ENCODE results near the gene AMER3.

The AMER3 gene

DNA sequence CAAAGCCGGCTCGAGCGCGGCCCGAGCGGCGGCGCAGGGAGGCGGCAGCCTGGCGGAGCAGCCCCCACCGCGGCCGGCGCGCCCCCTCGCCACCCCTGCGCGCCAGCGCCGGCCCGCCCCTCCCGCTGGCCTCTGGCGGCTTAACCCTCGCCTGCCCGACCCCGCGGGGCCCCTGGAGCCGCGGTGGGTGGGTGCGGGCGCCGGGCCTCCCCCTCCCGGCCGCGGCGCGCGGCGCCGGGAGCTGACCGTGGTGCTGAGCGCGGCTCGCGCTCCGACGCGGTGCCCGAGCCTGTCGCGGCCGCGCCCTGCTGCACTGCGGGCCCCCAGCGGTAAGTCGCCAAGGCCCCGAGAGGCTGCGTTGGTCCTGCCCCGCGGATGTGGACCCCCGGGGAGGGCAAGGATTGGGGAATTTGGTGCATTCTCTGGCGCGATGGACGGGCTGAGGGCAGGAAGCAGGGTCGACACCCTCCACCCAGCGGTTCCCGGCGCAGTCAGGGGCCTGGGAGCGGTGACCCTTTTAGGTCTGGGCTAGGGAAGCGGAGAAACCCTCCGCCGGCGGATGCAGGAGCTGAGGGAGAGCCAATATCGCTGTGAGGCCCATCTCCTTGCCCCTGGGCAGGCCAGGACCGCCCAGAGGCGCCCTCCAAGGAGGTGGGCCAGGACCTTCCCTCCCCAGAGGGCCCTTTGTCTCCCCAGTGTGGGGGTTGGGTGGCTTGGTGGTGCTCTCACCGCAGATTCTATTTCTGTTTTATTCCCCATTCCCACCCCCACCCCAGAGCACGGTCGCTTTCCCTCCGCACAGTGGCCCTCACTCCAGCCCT, 923 bp downstream of the AMER3 start:
- DNase-seq = no peak

DNA sequence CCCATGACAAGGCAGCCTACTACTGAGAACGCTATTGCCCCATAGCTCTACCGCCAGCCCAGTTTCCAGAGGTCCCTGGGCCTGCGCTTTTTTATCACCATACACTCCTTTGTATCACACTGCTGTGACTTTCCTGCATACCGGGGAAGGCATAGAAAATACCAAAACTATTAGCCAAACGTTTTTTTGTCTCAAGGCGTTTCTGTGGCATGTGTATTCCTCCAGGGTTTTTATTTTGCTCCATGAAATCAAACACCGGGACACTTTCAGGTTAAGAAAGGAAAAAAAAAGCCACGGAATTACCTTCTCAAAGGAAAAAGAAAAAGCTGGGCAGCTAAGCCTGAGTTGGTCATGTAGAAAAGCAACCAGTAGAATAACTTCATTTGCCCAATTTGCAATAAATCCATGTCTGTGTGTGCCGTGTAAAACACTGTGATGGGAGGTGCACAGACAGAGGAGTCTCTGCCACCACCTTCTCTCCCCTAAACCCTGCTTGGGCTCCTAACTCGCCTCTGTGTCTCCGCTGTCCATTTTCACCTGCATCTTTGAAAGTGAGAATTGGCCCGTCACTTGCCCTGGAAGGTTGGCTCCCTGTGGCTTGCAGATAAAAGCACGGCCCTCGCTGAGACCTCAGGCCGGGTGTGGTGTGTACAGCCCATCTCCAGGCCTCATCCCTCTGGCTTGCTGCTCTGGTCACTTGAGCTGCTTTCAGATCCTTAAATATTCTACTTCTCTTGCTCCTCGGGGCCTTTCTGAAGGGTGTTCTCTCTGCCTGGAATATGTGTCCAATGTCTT, 1.7 kb downstream of the AMER3 start:
- no peak for DNase-seq

DNA sequence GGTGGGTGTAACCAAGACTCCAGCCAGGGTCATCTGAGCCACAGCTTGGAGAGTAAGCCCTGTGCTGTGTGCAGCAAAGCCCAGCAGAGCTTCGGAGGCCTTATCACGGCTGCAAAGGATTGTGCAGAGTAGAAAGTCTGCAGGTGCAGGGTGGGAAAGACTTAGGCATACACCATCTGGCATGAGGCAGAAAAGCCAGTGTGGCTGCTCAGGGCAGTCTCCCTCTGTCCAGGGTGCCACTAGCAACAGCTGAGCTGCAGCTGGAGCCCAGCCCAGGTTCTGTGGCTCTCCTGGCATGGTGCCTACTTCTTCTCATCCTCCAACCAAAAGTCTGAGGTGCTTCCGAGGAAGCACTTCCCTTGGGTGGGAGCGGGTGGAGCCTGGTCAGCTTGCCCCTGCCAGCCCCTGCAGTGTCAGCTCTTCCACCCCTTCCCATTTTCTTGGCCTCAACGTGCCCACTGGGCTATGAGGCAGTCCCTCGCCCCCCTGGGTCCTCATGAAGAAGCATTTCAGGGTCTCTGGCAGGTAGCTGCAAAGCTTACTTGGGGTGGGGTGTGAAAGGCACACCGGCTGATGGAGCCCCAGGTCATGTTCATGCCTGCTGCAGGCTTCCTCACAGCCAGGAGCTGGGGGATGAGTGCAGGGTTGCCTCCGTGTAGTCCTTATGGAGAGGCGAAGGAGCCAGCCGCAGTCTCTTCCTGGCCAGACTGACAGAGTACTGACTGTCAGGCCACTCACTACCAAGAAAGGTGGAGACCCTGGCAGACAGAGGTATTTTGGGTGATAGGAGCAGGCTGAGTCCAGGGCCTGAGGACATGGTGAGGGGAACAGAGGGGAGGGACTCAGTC, 4.8 kb downstream of the AMER3 start:
- DNase-seq = no peak

DNA sequence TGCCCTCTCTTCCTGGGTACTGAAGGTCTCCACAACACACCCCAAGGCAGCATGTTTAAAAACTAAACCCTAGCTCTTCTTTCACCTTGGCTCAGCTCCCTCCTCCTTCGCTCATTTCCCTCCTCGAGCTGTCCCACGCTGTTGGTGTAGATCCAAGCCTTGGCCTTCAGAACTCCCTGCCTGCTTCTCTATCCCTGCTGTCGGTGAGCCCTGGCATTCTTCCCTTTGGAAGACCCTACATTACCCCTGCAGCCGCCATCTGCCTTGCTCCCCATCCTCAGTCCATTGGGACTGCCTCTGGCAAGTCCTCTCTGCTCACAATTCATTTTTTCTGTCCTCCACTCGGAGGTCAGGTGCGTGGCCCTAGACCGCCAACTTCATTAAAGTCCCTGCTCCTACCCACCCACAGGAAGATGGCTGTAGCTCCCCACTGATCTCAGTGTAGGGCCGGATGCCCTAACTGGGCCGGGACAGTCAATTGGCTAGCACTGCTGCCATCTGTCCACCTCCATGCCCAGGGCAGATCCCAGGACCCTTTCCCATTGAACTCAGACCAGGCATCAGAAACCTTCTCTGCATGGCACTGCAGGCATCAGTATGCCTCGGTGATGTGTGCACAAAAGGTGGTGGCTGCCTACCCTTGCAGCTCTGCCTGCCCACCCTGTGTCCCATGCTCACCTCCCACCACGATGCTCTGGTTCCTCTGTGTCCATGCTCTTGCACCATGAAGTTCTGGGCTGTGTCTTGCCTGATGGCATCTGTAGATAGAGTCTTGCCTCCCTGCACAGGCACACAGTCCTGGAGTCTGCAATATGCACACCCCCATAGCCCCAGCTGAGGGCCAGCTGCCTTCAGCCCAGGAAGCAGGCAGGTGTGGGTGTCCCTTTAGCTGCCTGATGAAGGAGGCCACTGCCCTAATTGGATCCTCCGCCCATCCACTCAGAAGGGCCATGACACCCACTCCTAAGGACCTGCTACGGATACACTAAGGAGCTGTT, 5.7 kb downstream of the AMER3 start:
- no peak for DNase-seq

DNA sequence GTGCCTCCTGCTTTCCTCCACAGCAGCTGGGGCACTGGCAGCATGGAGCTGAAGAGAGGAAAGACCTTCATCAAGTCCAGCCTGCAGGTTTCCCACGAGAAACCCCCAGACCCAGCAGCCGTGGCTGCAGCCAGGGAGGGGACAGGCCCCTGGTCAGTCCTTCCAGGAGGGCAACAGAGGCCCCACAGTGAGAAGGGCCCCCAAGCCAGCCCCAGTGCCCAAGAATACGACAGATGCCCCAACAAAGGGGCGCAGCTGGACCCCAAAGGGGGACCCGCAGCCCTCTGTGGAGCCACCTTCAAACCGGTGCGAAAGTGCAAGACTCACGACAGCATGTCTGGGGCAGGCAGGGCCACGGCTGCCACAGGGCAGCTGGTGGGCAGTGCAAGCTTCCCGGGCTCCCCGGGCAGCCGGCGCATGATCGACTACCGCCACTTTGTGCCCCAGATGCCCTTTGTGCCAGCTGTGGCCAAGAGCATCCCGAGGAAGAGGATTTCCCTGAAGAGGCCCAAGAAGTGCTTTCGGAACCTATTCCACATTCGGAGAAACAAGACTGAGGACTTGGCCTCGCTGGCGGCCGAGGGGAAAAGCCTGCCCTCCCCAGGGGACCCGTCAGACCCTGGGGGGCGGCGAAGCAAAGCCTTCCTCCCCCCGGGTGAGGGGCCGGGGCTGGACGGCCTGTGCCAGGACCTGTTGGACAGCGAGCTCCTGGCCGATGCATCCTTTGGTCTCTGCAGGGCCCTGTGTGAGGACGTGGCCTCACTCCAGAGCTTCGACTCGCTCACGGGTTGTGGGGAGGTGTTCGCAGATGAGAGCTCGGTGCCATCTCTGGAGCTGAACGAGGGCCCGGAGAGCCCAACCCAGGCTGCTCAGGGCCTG, 6.9 kb downstream of the AMER3 start:
- DNase-seq = no peak

DNA sequence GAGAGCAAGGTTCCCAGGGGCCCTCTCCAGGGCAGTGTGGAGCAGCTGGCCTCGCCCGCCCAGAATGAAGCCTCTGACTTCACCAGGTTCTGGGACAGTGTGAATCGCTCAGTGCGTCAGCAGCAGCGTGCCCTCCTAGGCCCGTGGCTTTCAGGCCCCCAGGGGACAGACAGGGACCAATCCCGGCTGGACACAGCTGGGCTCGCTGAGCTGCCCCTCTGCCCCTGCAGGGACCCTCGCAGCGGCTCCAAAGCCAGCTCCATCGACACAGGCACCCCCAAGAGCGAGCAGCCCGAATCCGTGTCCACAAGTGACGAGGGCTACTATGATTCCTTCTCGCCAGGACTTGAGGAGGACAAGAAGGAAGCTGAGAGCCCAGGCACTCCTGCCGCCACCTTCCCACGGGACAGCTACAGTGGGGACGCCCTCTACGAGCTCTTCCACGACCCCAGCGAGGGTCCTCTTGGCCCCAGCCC, 7.6 kb downstream of the AMER3 start:
- no peak for DNase-seq

DNA sequence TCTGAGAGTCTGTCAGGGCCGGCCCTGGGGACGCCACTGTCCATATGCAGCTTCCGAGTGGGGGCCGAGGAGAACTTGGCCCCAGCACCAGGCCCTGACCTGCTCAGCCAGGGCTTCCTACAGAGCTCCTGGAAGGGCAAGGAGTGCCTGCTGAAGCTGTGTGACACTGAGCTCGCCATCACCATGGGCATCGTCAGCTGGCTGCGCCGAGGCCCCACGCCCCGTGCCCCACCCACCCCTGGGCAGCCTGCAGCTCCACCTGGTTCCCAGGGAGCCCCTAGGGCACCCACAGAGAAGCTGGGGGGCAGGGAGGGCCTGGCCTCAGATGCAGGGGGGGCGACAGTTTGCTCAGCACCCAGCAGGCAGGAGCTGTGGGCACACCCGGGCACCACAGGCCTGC, 8.1 kb downstream of the AMER3 start:
- DNase-seq = no peak

DNA sequence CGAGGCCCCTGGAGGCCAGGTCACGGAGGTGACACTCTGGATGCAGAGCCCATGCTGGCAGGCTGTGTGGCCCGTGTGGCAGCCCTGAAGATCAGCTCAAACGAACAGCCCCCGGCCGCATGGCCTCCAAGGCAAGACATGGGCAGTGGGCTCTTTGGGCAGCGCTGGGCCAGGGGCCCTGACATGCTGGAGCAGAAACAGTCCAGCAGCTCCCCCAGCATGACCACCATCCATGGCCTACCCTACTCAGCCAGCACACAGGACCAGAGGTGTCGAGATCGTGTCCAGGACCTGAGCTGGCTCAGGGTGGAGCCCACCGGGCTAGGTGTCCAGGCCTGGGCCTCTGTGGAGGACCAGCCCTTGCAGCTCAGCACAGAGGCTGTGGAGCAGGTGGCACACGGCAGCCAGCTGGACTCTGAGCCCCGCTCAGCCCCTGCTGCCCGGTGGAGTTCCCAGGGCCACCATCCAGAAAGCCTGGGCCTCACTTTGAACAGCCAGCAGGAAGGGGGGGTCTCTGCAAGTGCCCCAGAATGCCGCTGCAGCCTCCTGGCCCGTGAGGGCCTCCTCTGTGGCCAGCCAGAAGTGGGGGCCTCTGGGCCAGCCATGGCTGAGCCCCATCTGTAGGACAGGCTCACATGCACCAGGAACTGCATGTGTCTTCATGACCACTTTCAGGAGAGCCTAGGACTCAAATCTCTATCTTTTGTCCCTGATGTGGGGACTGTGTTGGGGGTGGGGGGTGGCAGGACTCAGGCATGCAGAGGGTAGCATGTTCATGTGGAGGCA, 8.9 kb downstream of the AMER3 start:
- no peak for DNase-seq

DNA sequence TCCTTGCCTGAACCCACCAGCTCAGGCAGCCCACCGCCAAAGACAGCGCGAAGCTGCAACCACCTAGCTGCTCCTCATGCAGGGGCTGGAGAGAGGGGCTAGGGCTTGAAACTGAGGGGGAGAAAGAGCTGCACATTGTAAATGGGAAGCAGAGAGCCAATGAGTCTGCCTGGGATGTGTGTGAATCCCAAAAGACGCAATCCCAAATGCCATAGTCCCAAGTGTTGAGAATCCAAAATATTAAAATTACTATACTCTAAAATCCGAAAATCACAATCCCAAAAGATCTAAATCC, 9.4 kb downstream of the AMER3 start:
- no peak for DNase-seq

DNA sequence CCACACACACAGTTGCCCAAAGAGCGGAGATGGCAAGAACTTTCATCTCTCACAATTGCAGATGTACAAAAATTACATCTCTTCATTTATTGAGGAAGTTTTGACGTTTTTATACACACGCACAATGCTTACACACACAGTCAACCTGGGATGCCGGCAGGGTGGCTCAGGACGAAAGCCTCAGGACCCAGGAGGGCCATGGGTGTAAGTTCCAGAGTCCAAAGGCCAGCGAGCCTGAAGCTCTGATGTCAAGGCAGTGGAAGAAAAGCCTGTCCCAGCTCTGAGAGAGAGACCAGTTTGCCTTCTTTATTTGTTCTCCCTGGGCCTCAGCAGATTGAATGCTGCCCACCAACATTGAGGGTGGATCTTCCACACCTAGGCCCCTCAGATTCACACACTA, 10.1 kb downstream of the AMER3 start:
- DNase-seq = no peak

DNA sequence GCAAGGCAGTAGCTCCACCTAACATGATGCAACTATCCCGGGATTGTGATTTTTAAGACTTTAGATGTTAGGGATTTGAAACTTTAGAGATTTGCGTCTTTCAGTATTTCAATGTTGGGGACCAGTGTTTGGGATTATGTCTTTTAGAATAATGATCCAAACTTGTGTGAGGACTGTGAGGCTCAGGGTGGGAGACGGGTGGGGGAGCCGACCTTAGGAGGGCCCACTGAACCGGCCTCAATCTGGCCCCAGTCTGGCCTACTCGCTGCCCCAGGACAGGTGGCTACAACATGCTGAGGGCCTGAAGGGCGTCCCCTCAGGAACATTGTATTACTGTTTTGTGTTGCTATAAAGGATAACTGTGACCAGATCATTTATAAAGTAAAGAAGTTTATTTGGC, 10.7 kb downstream of the AMER3 start:
- DNase-seq = no peak

DNA sequence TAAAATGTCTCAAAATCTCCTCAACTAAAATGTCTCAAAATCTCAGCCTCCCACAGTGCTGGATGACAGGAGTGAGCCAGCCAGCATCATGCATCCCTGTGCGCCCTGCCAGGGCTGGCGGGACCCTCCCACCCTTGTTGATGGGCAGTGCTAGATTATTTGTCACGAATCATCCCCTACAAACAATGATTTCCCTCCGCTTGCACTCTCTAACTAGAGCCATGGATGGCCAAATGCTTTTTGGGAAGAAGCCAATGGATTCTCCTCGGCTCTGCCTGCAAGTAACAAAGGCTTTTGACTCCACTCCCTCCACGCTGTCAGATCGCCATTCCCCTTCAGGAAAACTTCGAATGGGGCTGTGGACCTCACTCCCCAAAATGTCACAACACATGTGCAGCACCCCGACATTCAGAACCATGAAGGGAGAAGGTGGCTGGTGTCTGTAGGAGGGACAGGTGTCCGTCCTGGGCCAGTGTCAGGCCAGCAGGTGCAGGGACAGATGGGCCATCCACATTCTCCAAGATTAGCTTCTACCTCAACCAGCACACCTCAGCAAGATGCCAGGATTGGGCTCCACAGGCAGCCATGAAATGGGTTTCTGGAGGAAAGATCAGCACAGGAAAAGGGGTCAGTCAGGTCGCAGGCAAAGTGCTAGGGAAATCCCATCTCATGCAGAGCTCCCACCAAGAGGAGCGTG, 11.5 kb downstream of the AMER3 start:
- no peak for DNase-seq

DNA sequence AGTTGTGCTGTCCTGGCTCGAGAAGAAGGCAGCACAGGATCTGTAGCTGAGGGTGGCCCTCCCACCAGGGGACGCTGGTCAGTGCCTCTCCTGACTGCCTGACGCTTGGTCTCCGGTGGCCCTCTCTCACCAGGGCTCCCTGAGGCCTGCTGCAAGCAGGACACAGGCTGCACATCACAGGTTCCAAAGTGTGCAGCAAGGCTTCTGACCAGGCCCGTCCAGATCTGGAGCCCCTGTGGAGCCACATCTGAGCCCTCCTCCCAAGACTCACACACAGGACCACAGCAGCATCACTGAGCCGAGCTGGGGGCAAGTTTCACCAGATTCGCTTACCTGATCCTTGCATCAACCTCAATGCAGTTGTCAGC, 12.1 kb downstream of the AMER3 start:
- DNase-seq = no peak

DNA sequence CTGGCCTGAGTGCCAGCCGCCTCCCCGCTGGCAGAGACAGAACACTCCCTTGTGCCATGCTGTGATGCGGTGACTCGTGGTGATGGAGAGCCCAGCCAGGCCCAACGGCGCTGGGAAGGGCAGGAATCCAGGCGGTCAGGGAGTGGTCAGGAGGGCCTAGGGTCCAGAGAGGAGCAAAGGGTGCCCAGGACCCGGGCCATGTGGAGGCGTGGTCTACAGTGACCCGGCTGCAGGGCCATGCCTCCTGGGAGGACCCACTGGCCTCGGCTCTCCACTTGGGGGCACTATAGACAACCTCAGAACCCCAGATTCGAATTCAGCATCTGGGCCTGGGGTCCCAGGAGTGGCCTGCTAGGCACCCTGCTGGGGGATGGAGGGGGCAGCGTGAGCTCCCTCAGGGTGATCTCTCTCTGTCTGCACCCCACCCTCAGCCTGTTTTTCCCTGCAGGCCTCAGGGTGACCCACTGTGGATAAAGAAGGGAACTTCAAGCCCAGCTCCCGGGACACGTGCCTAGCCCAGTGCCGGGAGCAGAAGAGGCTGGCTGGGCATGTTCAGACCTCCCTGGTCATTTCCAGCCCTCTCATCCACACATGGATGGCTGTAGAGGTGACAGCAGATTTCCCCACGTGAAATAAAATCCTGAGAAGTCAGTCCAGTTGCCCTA, 13.0 kb downstream of the AMER3 start:
- no peak for DNase-seq

DNA sequence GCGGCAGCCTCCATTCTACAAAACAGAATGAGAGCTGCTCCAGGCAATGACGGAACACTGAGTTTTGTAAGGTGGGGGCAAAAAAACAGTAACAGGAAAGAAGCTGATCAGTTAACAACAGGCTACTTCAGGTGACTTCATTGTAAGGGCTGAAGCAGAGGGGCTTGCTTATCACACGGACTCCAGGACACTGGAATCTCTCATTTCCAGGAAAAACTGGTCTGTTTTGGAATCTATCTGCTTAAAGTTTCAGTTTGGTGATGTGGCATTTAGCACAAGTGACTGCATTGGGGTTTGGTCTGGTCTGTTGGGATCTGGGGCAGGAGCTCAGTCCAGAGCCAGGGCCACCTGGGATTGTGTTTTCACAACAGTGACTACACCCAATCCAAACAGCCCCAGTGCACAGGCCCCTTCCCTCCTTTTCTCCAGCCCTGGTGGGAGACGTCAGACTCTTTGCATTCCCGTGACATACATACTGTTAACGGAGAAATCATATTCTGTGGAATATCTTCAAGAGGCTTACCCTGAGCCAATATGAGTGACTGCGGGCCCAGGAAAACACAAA, 14.1 kb downstream of the AMER3 start:
- DNase-seq = no peak

DNA sequence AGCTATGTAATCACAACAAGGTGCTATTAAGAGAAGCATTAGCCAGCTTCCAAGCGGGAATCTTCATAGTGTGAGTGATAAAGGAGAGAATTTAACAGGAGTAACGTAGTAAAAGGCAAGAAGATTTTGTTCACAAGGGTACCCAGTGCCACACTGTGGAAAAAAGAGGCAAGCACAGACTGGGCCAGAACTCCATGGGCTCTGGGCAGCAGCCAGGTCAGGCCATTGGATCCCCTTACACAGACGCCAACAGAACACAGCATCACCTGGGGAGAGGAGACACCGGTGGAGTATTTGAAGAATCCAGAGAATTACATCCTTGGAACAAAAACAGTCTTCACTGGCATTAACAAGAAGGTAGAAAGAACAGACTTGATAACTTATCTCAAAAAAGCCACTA, 21.2 kb downstream of the AMER3 start:
- DNase-seq = no peak

DNA sequence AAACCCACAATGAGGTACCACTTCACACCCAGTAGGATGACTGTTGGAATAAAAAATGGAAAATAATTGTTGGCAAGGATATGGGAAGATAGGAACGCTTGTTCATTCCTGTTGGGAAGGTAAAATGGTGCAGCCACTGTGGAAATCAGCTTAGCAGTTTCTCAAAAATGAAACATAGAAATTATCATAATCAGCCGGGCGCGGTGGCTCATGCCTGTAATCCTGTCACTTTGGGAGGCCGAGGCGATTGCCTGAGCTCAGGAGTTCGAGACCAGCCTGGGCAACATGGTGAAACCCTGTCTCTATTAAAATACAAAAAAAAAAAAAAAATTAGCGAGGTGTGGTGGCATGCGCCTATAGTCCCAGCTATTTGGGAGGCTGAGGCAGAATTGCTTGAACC, 23.4 kb downstream of the AMER3 start:
- DNase-seq = no peak

DNA sequence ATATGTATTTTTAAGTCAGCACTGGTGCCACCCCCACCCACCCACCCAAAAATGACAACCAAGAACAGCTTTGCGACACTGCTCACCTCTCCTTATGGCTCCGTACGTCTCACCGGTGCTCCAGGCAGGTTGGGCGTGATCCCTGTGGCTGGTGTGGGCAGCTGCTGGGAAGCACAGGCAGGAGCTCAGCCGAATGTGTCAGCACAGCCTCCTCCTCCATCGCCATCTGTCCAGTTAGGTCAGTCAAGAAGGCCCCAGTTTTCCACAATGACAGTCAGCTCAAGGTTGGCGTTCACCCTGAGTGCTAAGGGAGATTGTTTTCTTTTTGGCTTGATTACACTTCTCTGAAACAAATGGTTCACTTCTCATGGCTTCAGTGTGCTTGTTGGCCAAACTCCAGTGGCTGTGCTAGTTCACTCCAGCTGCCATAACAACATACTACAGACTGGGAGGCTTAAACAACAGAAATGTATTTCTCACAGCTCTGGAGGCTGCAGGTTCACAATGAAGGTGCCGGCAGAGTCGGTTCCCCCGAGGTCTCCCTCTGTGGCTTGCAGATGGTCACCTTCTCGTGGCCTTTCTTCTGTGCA, 30.2 kb downstream of the AMER3 start:
- DNase-seq = no peak

DNA sequence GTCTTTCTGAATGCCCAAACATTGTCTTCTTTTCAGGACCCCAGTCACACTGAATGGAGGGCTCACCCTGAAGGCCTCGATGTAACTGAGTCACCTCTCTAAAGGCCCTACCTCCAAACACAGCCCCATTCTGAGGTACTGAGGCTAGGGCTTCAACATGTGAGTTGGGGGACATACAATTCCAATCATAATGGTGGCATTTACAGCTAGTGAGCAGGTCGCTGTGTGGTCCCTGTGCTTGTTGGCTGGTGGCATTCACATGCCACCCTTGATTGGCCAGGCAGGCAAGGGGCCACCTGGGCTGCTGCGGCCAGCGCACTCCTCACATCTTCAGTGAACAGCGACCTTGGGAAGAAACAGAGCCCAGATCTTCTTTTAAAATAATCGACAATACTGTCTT, 30.7 kb downstream of the AMER3 start:
- DNase-seq = no peak

Measured in MV-4-11 (cell line).